GM12891 (cell line): ENCODE measurements around the gene IQSEC2.
A peak's percentile ranks its signal among the peaks of the same experiment; 100 is the strongest.

Experiments
- DNase-seq: peaks from one replicate; pipeline ENCODE4 v3.0.0; 2011; ENCODE audit warnings: low spot score; ENCODE audit not compliant: insufficient read length
- FAIRE-seq: peaks from 2 replicates; lab custom pipeline; 2011; peaks lifted over from hg19 to GRCh38; lab: Jason Lieb, UNC
- PAX5 ChIP-seq: IDR thresholded peaks from 2 replicates; pipeline ENCODE4 v1.6.1; 2011; ENCODE audit warnings: low read length, moderate library complexity, mild to moderate bottlenecking; ENCODE audit not compliant: insufficient read depth, severe bottlenecking
- POLR2A ChIP-seq: IDR thresholded peaks from 2 replicates; pipeline ENCODE4 v1.6.1; 2011; ENCODE audit warnings: low read depth, low read length, control low read depth
- POLR2AphosphoS5 ChIP-seq: IDR thresholded peaks from 2 replicates; pipeline ENCODE4 v1.6.1; 2011; ENCODE audit warnings: low read depth, low read length, control low read depth
- POU2F2 ChIP-seq: IDR thresholded peaks from 2 replicates; pipeline ENCODE4 v1.6.1; 2011; ENCODE audit warnings: low read depth, mild to moderate bottlenecking, control low read depth, low read length, moderate library complexity
- SPI1 ChIP-seq: IDR thresholded peaks from 2 replicates; pipeline ENCODE4 v1.6.1; 2011; ENCODE audit warnings: low read depth, low read length, control low read depth
- TAF1 ChIP-seq: IDR thresholded peaks from 2 replicates; pipeline ENCODE4 v1.6.1; 2011; ENCODE audit warnings: low read depth, low read length, control low read depth

Gene IQSEC2

DNA sequence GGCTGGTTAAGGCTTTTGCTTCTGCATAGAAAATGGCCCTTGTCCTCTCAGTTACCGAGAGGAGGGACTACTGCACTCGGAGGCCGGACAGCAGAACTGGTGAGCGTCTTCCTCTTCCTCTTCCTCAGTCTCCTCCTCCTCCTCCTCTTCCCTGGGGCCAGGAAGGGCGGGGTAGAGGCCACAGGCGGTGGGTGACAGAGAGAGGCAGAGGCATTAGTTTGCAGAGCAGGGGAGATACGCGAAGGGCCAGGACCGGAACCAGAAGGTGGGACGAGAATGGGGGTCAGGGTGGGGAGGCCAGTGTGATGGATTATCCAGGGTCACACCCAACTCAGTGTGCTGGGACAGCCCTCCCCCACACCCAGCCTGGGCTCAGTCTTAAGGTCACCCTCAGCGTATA lies 14.5 kb downstream of the IQSEC2 start:
- TF ChIP-seq POLR2A (no peak), POU2F2 (no peak), PAX5 (no peak), TAF1 (no peak), SPI1 (no peak), POLR2AphosphoS5 (no peak)
- FAIRE-seq, result no peak
- no peak for DNase-seq

GRCh38 chrX:53265771-53266574 lies 15.4 kb downstream of the IQSEC2 start:
- FAIRE-seq (no peak), DNase-seq (no peak)
- TF ChIP-seq POLR2A, result no peak
- no peak for TF ChIP-seq POU2F2
- TF ChIP-seq PAX5, result no peak
- TF ChIP-seq SPI1, result no peak

DNA sequence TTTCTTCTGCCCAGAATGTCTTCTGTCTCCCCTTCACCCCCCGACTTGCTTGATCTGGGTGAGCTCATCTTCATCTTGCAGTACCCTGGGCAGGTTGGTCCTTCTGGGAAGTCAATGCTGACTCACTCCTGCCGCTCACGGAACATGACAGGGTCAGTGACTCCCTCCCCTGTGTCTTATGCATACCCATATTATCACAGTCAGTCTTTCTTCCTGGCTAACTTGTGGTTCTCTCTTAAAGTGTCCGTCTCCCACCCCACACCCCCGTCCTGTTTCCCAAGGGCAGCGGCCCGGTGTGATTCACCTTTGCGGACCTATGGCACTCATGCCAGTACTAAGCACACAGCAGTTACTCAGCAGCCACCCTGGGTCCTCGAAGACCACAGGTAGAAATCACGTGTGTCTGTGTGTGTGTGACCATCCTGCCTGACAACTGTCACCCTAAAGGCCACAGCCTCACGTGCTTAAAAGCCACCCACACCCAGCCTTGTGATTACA lies 17.7 kb downstream of the IQSEC2 start:
- DNase-seq, result no peak
- TF ChIP-seq POLR2AphosphoS5, result no peak
- TF ChIP-seq POLR2A, result no peak
- FAIRE-seq, result no peak

GRCh38 chrX:53262918-53263394 lies 18.4 kb downstream of the IQSEC2 start:
- DNase-seq (no peak), FAIRE-seq (no peak)
- TF ChIP-seq POLR2AphosphoS5 (no peak), TAF1 (no peak), PAX5 (no peak), POU2F2 (no peak), POLR2A (no peak), SPI1 (no peak)

DNA sequence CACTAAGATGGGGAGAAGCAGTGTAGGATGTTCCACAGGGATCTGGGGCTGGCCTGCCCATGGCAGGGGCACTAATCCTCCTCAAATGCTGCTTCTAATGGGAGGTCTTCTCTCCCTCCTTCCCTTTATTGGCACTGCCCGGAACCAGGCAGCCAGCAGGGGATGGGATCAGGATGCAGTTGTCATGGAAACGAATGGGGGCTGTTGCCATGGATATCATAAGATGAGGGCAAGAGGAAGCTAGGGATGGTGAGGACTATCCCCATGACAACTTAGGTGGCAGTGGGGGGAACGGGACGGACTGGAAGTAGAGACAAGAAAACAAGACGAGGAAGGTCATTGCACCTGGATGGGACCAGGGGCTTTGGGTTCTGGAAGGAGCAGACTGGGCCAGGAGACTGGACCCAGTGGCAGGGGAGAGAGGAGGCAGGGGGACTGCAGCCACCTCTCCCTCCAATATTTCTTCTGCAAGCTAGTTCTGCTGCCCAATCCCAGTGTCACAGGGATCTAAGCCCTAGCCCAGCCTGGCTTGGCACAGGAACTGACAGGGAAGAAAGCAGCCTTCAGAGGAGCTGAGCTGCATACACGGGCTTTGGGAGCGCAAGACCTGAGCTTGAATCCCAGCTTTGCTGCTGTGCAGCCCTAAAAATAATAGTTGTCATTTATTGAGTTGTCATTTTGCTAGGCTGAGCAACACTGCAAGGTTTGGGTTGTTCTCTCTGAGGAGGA lies 19.0 kb downstream of the IQSEC2 start:
- no peak for DNase-seq
- no peak for FAIRE-seq
- no peak for TF ChIP-seq POLR2A
- no peak for TF ChIP-seq PAX5
- TF ChIP-seq SPI1, result no peak
- no peak for TF ChIP-seq TAF1
- no peak for TF ChIP-seq POU2F2
- no peak for TF ChIP-seq POLR2AphosphoS5

DNA sequence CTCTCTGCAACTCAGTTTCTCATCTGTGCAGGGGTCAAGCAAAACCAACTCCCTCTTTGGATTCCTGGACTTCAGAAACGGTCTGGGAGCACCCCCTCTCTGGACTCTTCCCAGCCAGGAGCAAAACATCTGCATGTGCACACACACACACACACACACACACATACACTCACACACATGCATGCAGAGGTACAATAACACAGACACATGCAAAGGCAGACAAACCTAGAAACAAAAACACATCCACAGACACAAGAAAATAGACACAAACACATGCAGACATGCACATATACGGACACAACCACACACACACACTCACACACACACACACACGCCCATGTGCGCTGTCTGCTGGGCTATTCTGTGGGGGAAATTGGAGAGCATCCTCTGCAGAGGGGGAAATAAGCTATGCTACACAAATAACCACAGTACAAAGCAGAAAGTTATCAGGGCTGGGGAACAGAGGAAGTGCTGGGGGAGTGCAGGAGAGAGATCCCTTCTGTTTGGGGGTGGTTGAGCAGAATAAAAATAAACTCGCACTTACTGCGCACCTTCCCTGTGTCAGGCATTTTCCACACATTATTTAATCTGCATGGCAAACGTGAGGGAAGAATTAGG lies 19.9 kb downstream of the IQSEC2 start:
- peak; percentile 26 for FAIRE-seq
- DNase-seq, result no peak
- TF ChIP-seq TAF1 (no peak), SPI1 (no peak), PAX5 (no peak), POLR2AphosphoS5 (no peak), POU2F2 (no peak), POLR2A (no peak)

GRCh38 chrX:53260836-53261235 lies 20.5 kb downstream of the IQSEC2 start:
- no peak for DNase-seq
- no peak for FAIRE-seq
- TF ChIP-seq POLR2A, result no peak
- no peak for TF ChIP-seq TAF1
- TF ChIP-seq POU2F2, result no peak
- TF ChIP-seq PAX5, result no peak
- no peak for TF ChIP-seq SPI1
- no peak for TF ChIP-seq POLR2AphosphoS5

- FAIRE-seq (no peak), DNase-seq (no peak)
- TF ChIP-seq POU2F2 (no peak), TAF1 (no peak), SPI1 (no peak), PAX5 (no peak), POLR2AphosphoS5 (no peak), POLR2A (no peak)
Measured at GRCh38 chrX:53257670-53258423, 23.5 kb downstream of the IQSEC2 start.
